Kidney epithelial cell (primary cell): Measurements from ENCODE around the gene SEMA5A. TPM values are rescaled to one million over a fixed set of nuclear protein-coding genes. Genes with fewer than 3 reads are reported as not detected.

Experiments
- DNase-seq: peaks from one replicate; pipeline ENCODE4 v3.0.0-alpha.2; 2010; ENCODE audit warnings: low read depth
- H3K27me3 ChIP-seq: 2 replicates; pipeline ENCODE4 v1.6.0; 2011; ENCODE audit warnings: low read length; ENCODE audit not compliant: control insufficient read depth, insufficient read depth
- H3K36me3 ChIP-seq: 2 replicates; pipeline ENCODE4 v1.5.1; 2011; ENCODE audit warnings: low read length; ENCODE audit not compliant: control insufficient read depth, insufficient read depth
- H3K4me3 ChIP-seq: 2 replicates; pipeline ENCODE4 v1.5.1; 2011; ENCODE audit warnings: low read depth, mild to moderate bottlenecking, control low read depth, low read length
- CTCF ChIP-seq: IDR thresholded peaks from 2 replicates; pipeline ENCODE4 v1.5.1; 2011; ENCODE audit warnings: mild to moderate bottlenecking, moderate library complexity, low read length, control low read depth, inconsistent platforms; ENCODE audit not compliant: insufficient read depth, poor library complexity, severe bottlenecking
- total RNA-seq: library from RNA; depleted of rRNA; stranded (reverse); fragments of >200 nt; gene quantifications from 2 replicates; pipeline ENCODE4 v1.2.3, GENCODE V29; 2015

SEMA5A gene
- total RNA-seq, 1 donor from 2014 or later: 4.7 TPM

- no peaks in the 10 kb centered on the region for H3K27me3 ChIP-seq
- H3K4me3 ChIP-seq: no peak overlapping the region
- no peak for DNase-seq
- TF ChIP-seq CTCF: no peak
- no peaks in the 10 kb centered on the region for H3K36me3 ChIP-seq
These were observed 126.1 kb downstream of the SEMA5A start for GRCh38 chr5:9419794-9420193.

GRCh38 chr5:9415566-9415965, 130.3 kb downstream of the SEMA5A start:
- H3K36me3 ChIP-seq: no peaks in the 10 kb centered on the region
- H3K27me3 ChIP-seq: no peaks in the 10 kb centered on the region
- no peak for TF ChIP-seq CTCF
- no peak for DNase-seq
- H3K4me3 ChIP-seq: no peak overlapping the region

- no peaks in the 10 kb centered on the region for H3K27me3 ChIP-seq
- no peak for DNase-seq
- no peak overlapping the region for H3K4me3 ChIP-seq
- no peak for TF ChIP-seq CTCF
- H3K36me3 ChIP-seq: no peaks in the 10 kb centered on the region
These were observed 130.8 kb downstream of the SEMA5A start for GRCh38 chr5:9415091-9415490.

- TF ChIP-seq CTCF: no peak
- no peaks in the 10 kb centered on the region for H3K27me3 ChIP-seq
- H3K36me3 ChIP-seq: no peaks in the 10 kb centered on the region
- H3K4me3 ChIP-seq: no peak overlapping the region
- DNase-seq: no peak
These were observed 134.7 kb downstream of the SEMA5A start for GRCh38 chr5:9411142-9411541.

GRCh38 chr5:9409413-9409960, 136.4 kb downstream of the SEMA5A start:
- no peak overlapping the region for H3K4me3 ChIP-seq
- DNase-seq: peak; percentile 71
- H3K27me3 ChIP-seq: no peaks in the 10 kb centered on the region
- TF ChIP-seq CTCF: no peak
- H3K36me3 ChIP-seq: no peaks in the 10 kb centered on the region

GRCh38 chr5:9408964-9409363, 136.9 kb downstream of the SEMA5A start:
- no peak overlapping the region for H3K4me3 ChIP-seq
- H3K36me3 ChIP-seq: no peaks in the 10 kb centered on the region
- no peak for DNase-seq
- no peaks in the 10 kb centered on the region for H3K27me3 ChIP-seq
- no peak for TF ChIP-seq CTCF
